Inflammatory macrophage (primary cell): ENCODE measurements around the gene ZNF775.
A peak's percentile ranks its signal among the peaks of the same experiment; 100 is the strongest.

Source experiments
- DNase-seq, 2 donors: peaks; one replicate each; pipeline ENCODE4 v3.0.0-alpha.2; 2020 to 2022

Gene ZNF775

DNA sequence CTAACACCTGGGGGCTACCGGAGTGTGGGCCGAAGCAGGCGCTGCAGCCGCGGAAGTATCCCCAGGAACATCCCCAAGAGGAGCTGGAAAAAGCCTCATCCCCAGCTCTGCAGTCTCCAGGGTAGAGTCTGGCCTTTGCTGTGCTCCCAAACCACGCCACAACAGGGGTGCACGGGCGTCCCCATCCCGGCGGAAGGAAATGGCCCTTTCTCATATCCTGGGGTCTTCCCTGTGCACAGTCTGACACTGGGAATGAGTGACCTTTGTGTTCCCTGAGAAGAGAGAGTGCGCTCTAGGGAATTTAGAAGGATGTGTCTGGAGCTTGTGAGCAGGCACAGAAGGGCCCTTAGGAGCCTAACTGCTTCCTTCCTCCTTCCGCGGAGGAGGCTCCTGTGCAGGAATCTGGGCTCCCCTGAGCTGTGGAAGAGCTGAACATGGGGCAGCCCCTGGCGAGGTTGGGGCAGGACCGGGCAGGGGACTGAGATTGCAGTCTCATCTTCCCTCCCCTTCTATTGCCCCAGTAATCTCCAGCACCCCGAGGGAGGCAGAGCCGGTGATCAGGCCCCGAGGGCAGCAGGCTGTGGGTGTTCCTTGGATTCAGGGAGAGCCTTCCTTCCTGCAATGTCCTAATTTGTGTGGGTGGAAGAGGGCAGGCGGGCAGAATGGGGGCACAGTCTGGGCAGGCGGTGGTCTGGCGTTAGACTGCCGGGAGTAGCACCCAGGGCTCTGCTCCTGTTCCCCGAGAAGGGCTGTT lies 9.2 kb upstream of the ZNF775 start:
- no peak for DNase-seq

DNA sequence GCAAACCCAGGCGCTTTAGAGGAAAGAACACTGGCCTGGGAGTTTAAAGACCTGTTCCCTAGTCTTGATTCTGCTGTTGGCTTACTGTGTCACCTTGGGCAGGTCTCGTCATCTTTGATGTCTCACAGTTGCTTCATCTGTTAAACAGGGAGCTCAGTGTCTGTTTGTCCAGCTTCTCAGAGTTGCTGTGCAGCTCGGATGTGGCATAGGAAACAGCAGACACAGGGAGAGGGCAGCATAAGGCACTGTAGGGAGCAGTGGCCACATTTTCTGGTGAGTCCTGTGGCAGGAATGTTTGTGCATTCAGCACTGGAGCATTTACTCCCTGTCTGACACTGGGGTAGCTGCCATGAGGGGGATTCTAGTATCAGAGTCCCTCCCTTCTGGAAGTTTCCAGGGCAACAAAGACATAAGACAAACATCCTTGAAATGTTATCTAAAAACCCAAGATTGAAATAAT lies 8.5 kb upstream of the ZNF775 start:
- DNase-seq = no peak

DNA sequence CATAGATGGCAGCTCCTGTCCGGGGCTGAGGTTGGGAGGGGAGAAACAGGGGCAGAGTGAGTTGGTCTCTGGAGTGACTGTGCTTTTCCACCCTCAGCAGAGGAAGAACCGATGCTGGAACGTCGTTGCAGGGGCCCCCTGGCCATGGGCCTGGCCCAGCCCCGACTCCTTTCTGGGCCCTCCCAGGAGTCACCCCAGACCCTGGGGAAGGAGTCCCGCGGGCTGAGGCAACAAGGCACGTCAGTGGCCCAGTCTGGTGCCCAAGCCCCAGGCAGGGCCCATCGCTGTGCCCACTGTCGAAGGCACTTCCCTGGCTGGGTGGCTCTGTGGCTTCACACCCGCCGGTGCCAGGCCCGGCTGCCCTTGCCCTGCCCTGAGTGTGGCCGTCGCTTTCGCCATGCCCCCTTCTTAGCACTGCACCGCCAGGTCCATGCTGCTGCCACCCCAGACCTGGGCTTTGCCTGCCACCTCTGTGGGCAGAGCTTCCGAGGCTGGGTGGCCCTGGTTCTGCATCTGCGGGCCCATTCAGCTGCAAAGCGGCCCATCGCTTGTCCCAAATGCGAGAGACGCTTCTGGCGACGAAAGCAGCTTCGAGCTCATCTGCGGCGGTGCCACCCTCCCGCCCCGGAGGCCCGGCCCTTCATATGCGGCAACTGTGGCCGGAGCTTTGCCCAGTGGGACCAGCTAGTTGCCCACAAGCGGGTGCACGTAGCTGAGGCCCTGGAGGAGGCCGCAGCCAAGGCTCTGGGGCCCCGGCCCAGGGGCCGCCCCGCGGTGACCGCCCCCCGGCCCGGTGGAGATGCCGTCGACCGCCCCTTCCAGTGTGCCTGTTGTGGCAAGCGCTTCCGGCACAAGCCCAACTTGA lies 7.8 kb upstream of the ZNF775 start:
- no peak for DNase-seq

DNA sequence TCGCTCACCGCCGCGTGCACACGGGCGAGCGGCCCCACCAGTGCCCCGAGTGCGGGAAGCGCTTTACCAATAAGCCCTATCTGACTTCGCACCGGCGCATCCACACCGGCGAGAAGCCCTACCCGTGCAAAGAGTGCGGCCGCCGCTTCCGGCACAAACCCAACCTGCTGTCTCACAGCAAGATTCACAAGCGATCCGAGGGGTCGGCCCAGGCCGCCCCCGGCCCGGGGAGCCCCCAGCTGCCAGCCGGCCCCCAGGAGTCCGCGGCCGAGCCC lies 7.2 kb upstream of the ZNF775 start:
- no peak for DNase-seq

DNA sequence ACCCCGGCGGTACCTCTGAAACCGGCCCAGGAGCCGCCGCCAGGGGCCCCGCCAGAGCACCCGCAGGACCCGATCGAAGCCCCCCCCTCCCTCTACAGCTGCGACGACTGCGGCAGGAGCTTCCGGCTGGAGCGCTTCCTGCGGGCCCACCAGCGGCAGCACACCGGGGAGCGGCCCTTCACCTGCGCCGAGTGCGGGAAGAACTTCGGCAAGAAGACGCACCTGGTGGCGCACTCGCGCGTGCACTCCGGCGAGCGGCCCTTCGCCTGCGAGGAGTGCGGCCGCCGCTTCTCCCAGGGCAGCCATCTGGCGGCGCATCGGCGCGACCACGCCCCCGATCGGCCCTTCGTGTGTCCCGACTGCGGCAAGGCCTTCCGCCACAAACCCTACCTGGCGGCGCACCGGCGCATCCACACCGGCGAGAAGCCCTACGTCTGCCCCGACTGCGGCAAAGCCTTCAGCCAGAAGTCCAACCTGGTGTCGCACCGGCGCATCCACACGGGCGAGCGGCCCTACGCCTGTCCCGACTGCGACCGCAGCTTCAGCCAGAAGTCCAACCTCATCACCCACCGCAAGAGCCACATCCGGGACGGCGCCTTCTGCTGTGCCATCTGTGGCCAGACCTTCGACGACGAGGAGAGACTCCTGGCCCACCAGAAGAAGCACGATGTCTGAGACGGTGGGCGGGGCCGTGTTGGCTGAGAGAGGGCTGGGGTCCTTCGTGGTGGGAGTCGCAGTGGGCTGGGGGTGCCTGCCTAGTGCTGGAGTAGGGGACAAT lies 6.7 kb upstream of the ZNF775 start:
- DNase-seq = no peak

DNA sequence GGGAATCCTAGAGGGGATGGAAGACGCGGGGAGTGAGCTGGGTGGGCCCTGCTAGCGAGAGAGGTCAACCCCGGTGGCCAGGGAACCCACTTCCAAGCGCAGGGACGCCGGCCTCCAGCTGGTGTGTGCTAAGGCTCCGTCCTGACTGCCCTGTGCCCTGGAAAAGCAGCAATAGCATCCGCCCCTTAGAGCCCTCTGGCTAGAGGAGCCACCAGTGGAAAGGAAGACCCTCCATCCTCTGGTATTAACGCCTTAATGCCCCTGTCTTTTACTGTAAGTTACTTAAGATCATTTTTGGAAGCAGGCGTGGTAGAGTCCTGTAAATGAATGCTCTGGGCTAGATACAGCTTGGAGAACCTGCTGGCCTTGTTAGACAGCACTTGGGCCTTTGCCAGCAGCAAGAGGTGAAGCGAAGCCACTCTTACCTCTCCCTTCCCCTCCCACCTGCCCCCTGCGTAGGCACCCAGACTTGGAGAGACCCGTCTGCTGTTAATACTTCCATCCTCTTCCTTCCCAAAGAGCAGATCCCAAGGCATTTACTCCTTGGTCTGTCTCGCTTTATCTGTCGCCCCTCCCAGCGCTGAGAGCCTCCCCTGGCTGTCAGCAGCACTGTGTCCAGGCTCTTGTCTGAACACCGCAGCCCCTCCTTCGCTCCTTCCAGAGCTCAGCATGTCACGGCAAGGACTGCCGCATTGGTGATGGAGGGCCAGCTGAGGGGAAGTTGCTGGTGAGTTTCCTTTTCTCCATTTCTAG lies 5.9 kb upstream of the ZNF775 start:
- DNase-seq = no peak

DNA sequence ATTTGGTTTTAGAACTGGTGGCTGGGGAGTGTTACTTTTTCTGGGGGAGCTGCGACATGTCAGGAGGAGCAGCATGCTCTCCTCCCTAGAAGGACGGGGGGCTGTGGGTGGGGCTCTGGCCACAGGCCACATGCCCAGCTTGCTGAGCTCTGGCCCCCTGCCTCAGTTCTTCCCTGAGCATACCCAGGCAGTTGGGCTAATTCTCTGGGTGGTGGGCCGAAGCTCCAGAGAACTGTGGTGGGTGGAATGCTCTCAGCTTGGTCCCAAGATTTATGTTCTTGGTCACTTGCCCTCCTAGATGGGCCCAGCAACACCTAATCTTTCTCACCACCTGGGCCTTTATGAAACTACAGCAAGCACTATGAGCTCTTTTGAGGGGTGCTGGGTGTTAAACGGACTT lies 5.1 kb upstream of the ZNF775 start:
- no peak for DNase-seq

DNA sequence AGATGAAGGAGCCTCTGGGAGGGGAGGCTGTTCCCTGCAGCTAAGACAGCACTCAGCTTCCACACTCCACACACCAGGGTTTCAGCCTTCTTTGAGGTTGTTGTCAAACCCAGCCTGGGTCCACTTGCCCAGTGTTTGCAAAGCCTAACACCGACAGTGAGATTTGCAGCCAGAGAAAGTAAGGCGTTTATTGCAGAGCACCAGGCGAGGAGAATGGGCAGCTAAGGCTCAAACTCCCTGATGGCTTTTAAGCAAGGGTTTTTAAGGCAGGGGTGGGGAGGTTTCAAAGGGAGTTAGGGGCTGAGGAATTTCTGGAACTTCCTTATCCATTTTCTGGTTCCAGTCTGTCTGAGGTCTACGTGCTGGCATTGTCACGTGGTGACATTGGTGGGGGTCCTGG lies 4.7 kb upstream of the ZNF775 start:
- no peak for DNase-seq

DNA sequence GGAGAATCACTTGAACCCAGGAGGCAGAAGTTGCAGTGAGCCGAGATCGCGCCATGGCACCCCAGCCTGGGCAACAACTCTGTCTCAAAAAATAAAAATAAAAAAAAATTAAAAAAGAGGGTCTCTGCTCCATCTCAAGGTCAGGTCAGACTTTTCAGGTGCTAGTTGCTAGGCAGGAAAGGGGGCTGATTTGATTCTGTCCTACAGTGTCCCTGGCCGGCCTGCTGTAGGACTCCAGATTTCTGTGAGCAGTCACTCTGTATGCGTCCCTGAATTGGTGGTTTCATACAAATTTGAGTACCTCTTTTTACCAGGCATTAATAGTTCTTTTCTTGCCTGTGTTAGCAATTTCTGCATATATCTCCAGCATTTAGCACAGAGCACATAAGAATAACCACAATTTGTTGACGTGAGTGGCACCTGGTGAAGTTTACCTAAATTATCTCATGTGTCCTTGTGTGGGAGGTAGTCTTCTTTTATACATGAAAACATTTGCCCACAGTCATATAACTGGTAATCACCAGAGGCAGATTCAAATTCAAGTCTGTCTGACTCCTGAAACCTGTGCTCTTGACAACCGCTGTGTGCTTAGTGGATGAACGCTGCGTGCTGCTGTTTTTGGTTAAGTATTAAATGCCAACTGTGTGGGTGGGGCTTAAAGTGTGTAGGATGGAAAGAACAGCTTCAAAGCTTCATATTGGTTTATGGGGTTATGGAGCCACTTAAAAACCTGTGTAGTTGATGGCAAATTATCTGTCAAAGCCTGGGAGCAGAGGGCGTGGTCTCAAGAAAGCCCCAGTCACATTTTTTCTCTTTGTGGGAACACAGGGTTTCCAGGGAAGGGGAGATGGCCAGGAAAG lies 3.2 kb upstream of the ZNF775 start:
- no peak for DNase-seq

DNA sequence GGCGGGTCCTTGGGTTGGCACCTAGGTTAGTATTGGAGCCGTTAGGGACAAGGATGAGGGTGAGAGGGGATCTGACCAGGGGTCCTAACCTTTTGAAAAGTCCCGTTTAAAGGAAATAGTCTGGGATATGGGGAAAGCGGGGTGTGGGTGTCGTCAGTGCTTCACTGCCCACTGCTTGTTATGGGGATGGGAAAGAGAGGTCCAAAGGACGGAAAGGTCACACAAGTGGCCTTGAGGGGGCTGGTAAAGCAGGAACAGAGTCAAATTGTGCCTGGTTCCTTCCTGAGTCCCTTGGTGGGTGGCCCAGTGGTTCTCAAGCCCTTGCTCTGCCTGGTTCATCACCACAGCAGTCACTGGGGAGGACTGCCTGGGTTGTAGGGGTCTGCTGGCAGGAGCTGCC lies 2.6 kb upstream of the ZNF775 start:
- no peak for DNase-seq

DNA sequence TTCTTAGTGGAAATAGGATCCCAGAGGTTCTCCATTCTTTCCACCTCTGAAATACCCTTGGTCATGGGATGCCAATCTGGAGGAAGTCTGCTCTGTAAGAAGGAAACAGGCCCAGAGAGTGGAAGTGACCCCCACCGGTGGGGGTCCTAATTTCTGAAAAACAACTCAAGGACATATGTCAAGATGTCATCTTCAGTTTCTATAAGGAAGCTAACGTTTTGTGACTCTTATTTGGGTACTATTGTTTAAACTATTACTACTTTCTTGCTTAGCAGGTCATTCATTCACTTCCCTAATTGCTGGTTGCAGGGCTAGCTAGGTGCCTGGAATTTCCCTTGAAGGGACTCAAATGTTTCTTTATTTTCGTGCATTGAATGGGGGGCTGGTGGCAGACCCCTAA lies 1.9 kb upstream of the ZNF775 start:
- peak; percentile 55 to 62 for DNase-seq

DNA sequence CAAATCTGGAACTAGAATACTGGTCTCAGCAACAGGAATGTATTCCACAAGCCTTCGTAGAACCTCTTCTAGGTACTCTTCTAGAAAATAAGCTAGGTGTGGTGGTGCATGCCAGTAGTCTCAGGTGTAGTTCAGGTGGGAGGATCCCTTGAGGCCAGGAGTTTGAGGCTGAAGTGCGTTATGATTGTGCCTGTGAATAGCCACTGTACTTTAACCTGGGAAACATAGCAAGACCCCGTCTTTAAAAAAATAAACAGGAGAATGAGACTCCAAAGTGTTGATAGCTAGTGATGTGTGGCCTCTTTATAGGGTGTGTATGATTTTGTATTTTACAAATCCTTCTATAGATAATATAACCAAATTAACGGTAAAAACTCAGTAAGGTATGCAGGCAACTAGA lies 1.5 kb upstream of the ZNF775 start:
- DNase-seq = no peak

DNA sequence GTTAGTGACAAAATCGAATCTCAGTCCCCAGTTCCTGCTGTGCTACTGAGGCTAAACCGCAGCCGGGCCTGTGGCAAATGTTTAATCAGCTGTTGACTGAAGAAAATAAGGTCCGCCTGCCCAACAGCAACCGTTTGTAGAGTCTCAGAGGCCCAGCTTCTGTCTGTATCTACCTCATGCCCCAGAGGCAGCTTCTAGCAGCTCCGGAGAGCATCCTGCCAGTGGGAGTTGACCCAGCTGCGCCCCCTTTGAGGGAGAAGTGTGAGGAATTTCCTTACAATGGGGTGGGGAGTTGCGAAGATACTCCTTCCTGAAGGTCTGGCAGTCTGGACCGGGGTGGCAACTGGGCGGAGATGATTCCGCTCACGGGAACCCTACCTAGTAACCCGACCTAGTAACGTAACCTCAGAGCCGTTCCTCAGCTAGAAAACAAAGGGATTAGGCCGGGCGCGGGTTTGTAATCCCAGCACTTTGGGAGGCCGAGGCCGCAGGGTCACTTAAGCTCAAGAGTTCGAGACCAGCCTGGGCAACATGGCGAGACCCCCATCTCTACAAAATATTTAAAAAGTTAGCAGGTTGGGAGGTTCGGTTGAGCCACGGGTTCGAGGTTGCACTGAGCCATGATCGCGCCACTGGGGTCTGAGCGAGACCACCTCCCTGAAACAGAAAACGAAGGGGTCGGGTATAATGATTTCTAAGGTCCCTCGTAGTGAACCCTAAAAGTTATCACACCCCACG lies 846 bp upstream of the ZNF775 start:
- peak; percentile 31 to 56 for DNase-seq

DNA sequence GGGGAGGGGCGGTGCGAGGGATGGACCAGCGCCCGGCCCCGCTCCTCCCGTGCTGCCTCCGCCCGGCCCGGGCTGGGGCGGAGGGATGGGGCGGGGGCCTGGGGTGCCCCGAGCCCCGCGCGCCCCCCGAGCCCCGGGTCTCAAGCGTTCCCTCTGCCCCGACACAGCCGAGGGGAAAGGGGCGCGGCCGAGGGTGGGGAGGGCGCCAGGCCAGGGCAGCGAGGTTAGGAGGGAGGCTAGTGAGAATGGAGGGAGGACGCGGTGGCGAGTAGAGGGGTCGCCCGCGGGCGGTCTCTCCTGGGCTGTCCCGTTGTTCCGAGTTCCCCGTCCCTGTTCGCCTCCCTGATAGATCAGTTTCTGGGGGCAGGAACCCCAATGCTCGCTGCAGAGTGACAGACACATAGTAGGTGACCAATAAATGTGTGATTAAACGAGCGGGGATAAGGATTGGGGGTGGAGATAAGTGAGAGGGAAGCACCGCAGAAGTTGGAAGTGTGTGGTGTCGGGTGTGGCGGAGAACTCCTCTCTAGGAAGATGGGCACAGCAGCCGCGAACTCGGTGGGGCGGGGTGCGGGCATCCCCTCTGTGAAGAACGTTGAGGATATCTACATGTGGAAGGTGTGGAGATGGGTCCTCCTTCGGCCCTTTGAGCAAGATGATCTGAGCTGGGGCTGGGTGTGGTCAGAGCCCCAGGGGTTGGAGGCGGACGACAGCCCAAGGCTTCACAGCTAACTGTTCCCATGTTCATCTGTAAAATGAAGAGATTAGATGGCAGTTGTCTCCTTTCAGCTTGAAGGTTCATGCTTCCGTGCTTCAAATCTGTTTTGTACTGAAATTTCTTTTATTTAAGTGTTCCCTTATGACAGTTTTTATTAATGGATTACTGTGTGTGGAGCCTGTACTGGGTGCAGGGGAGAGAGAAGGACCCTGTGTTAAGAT lies 580 bp downstream of the ZNF775 start:
- DNase-seq = peak in 1 of 2 donors; percentile 12

DNA sequence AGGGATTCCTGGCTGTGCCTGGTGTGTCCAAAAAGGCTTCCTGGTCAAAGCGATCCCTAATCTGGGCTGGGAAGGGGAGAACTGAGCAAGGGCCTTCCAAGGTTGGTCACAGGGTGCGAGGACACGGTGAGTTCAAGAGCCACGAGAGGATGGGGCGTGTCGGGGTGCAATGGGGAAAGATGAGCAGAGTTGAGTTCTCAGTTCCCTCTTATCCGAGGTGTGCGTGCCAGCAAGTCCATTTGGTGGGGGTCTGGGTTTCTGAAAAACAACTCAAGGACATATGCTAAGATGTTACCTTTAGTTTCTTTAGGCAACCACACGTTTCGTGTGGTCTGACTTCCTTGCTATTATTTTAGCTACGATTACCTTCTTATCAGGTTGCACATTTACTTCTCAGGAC lies 1.3 kb downstream of the ZNF775 start:
- no peak for DNase-seq

DNA sequence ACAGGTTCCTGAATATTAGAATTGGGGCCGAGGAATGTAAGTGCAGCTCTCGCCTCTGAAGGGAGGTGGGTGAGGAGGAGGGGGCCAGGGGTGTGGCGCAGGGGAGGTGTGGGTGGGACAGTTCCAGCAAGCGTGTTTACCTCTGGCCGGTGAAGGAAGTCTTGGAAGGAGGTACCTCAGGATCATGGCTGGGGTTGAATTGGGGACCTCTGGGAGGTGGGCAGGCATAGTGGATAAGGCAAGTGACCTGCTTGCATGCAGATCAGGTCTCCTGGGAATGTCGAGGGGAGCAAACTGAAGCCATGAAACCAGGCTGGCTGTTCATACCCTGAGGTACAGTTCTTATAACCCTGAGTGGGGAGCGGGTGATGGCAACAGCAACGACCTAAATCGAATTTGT lies 2.0 kb downstream of the ZNF775 start:
- DNase-seq = no peak

DNA sequence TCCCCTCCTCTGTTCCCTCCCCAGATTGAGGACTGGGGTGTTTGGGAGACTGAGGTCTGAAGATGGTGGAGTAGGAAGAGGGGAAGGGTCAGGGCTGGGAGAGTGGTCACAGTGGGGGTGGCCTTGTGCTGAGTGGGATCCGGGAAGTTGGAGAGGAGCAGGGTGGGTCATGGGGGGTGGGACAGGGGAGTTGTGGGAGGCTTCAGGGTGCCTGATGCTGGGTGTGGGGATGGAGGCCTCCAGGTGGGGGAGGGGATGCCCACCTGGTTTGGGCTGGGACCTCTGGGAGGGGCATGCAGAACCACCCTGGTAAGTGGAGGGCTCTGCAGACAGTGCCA lies 2.6 kb downstream of the ZNF775 start:
- no peak for DNase-seq

DNA sequence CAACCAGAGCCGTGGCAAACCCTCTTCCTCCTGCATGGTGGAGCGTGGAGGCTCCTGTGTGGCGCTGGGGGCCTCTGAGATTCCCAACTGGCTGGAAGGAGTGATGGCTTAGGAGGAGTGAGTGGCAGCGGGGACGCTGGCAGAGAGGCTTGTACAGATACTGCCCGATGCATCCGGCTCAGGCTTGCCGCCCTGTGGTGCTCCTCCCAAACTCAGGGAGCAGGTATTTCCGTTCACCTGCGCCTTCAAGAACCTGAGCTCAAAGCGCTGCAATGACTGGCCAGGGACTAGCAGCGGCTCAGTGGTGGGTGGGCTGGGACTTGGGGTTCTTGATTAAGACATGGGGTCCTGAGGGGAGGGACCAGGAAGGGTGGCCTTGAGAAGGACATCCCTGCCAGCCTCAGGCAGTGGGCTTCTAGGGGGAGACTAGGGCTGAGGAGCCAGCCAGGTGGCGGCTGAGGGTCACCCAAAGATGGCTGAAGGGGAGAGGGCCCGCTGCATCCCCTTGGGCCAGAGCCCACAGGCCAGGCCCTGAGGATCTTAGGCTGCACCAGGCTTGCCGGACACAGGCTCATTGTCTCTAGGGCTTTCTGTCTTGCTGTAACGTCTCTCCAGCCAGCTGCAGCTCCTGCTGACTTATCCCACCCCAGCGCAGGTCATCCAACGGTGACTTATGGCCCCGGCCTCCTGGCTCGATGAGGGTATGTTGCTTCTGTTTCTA lies 3.2 kb downstream of the ZNF775 start:
- no peak for DNase-seq

DNA sequence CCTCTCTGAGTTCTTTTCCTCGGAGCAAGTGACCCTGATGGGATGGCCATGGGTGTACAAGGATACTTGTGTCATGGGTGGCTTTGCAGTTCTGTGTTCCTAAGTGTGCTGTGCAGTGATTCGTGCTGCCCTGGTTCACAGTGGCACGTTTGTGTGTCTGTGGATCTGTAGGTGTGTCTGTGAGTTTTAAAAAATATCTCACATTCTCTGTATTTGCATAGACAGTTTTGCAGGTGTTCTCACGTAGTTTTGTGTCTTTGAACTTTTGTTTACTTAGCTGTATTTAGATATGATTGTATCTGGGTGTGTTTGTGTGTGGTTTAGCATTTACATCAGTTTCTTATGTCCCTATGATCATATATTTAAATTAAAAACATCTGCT lies 3.7 kb downstream of the ZNF775 start:
- no peak for DNase-seq
